GM18499 (cell line): Measurements from ENCODE around the gene ZNF740.
"Not testable (repeated sequence)": the region's sequence is repeated elsewhere in the genome, so short reads cannot be mapped to it uniquely, and the experiment has no call there.

Experiments used
- ATAC-seq: cut with Tn5 transposase; IDR thresholded peaks from one replicate; pipeline ENCODE4 v1.9.1; 2021; ENCODE audit warnings: moderate number of reproducible peaks; ENCODE audit not compliant: insufficient read depth, unreplicated experiment

The ZNF740 gene

GRCh38 chr12:53193040-53193439, 12.5 kb downstream of the ZNF740 start:
- no peak for ATAC-seq

GRCh38 chr12:53193985-53194716, 13.6 kb downstream of the ZNF740 start:
- ATAC-seq: no peak

- ATAC-seq: no peak
Measured at GRCh38 chr12:53194973-53195372, 14.5 kb downstream of the ZNF740 start.

GRCh38 chr12:53195516-53196420, 15.2 kb downstream of the ZNF740 start:
- ATAC-seq: no peak

GRCh38 chr12:53196486-53196885, 16.0 kb downstream of the ZNF740 start:
- ATAC-seq: no peak

GRCh38 chr12:53197011-53197640, 16.6 kb downstream of the ZNF740 start:
- ATAC-seq: no peak

GRCh38 chr12:53198486-53199110, 18.1 kb downstream of the ZNF740 start:
- no peak for ATAC-seq

- no peak for ATAC-seq
Measured at GRCh38 chr12:53199700-53200099, 19.2 kb downstream of the ZNF740 start.

- no peak for ATAC-seq
Measured at GRCh38 chr12:53200107-53200457, 19.6 kb downstream of the ZNF740 start.

- ATAC-seq: no peak
Measured at GRCh38 chr12:53200458-53201176, 20.1 kb downstream of the ZNF740 start.

- no peak for ATAC-seq
Measured at GRCh38 chr12:53201177-53201541, 20.6 kb downstream of the ZNF740 start.

- ATAC-seq: no peak
Measured at GRCh38 chr12:53201639-53202038, 21.1 kb downstream of the ZNF740 start.

- ATAC-seq: not testable (repeated sequence)
Measured at GRCh38 chr12:53202316-53202715, 21.8 kb downstream of the ZNF740 start.

GRCh38 chr12:53204351-53204750, 23.8 kb downstream of the ZNF740 start:
- ATAC-seq: no peak

- peak; percentile 50 for ATAC-seq
Measured at GRCh38 chr12:53205747-53206419, 25.4 kb downstream of the ZNF740 start.

- no peak for ATAC-seq
Measured at GRCh38 chr12:53207042-53207441, 26.5 kb downstream of the ZNF740 start, which contains the start of gene ITGB7. Gene ITGB7 (minus strand): TSS chr12:53207251. CDS start chr12:53200443, 6,808 bp downstream.

- no peak for ATAC-seq
Measured at GRCh38 chr12:53208435-53208834, 27.9 kb downstream of the ZNF740 start.

- no peak for ATAC-seq
Measured at GRCh38 chr12:53208877-53209463, 28.4 kb downstream of the ZNF740 start.

GRCh38 chr12:53210843-53211242, 30.3 kb downstream of the ZNF740 start:
- ATAC-seq: no peak
